ENCODE data around the gene HOXA3.

Gene HOXA3

GRCh38 chr7:27137640-27138315 is 14.6 kb downstream of the HOXA3 start:
- intact Hi-C loops (cut with DNase I), result no loop called here
- no peak for DNase-seq

GRCh38 chr7:27134392-27134791 is 18.0 kb downstream of the HOXA3 start:
- no peak for DNase-seq
- intact Hi-C loops (cut with DNase I), result no loop called here

- intact Hi-C loops (cut with DNase I), result no loop called here
- DNase-seq, result peak in 1 of 10 donors; percentile 18
Observed at GRCh38 chr7:27133409-27134231, 18.8 kb downstream of the HOXA3 start.

GRCh38 chr7:27132978-27133377 is 19.4 kb downstream of the HOXA3 start:
- intact Hi-C loops (cut with DNase I), result no loop called here

GRCh38 chr7:27132214-27132613 is 20.2 kb downstream of the HOXA3 start:
- DNase-seq, result no peak
- intact Hi-C loops (cut with DNase I), result no loop called here

More at GRCh38 chr7:27132978-27133377, 19.4 kb downstream of the HOXA3 start:
- no peak for DNase-seq

GRCh38 chr7:27131390-27131819 is 21.0 kb downstream of the HOXA3 start:
- intact Hi-C loops (cut with DNase I), result no loop called here
- no peak for DNase-seq

GRCh38 chr7:27130540-27131389 is 21.6 kb downstream of the HOXA3 start, which contains the start of gene HOXA4:
HOXA4 (minus strand) TSS chr7:27130757; CDS start chr7:27130733, 24 bp downstream.
- intact Hi-C loops (cut with DNase I), result no loop called here

GRCh38 chr7:27129729-27130539 is 22.4 kb downstream of the HOXA3 start:
- DNase-seq, result peak in 1 of 10 donors; percentile 63
- intact Hi-C loops (cut with DNase I), result no loop called here

More at GRCh38 chr7:27130540-27131389, 21.6 kb downstream of the HOXA3 start, which contains the start of gene HOXA4:
- peak in 3 of 10 donors; percentile 27 to 82 (median 67) for DNase-seq

GRCh38 chr7:27128776-27129728 is 23.3 kb downstream of the HOXA3 start:
- peak in 1 of 10 donors; percentile 40 for DNase-seq

GRCh38 chr7:27128034-27128433 is 24.3 kb downstream of the HOXA3 start:
- peak in 2 of 10 donors; percentile 4 for DNase-seq
- intact Hi-C loops (cut with DNase I), result no loop called here

More at GRCh38 chr7:27128776-27129728, 23.3 kb downstream of the HOXA3 start:
- intact Hi-C loops (cut with DNase I), result no loop called here

- intact Hi-C loops (cut with DNase I), result no loop called here
- DNase-seq, result no peak
Observed at GRCh38 chr7:27126596-27127327, 25.6 kb downstream of the HOXA3 start.

- DNase-seq, result no peak
- intact Hi-C loops (cut with DNase I), result no loop called here
Observed at GRCh38 chr7:27125986-27126394, 26.4 kb downstream of the HOXA3 start.

GRCh38 chr7:27124902-27125689 is 27.3 kb downstream of the HOXA3 start:
- peak in 1 of 10 donors; percentile 52 for DNase-seq
- intact Hi-C loops (cut with DNase I), result no loop called here

GRCh38 chr7:27124096-27124901 is 28.1 kb downstream of the HOXA3 start:
- intact Hi-C loops (cut with DNase I), result no loop called here
- peak in 2 of 10 donors; percentile 49 to 50 for DNase-seq

GRCh38 chr7:27123477-27124053 is 28.8 kb downstream of the HOXA3 start:
- intact Hi-C loops (cut with DNase I), result no loop called here
- peak in 2 of 10 donors; percentile 27 to 39 for DNase-seq

GRCh38 chr7:27123007-27123476 is 29.3 kb downstream of the HOXA3 start:
- intact Hi-C loops (cut with DNase I), result no loop called here
- DNase-seq, result peak in 1 of 10 donors; percentile 35
